HG02973 (cell line): ENCODE data around the gene FOXP1.

Experiments
- ATAC-seq: cut with Tn5 transposase; IDR thresholded peaks from one replicate; pipeline ENCODE4 v1.9.1; 2021; ENCODE audit warnings: moderate library complexity; ENCODE audit not compliant: unreplicated experiment

Gene FOXP1

GRCh38 chr3:71384837-71385716, 198.5 kb downstream of the FOXP1 start:
- ATAC-seq = no peak

DNA sequence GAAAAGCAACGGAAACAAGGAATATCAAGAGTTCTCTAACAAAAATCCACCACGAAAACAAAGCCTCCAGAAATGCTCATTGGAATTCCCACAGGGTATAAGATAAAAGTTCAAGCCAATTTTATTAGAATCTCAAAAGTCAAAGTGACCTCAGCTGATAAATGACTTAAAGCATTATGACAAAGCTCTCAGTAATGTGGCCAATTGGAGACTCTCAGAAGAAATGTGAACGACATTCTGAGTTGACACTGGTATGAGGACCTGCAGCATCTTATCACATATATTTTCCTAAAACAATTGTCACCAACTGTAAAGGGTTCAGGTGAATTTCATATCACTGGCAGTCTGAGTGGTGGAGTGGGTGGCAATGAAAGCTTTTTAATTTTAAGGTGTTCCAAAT, 199.1 kb downstream of the FOXP1 start:
- ATAC-seq = no peak

GRCh38 chr3:71380096-71380495, 203.4 kb downstream of the FOXP1 start:
- no peak for ATAC-seq

GRCh38 chr3:71378509-71378908, 205.0 kb downstream of the FOXP1 start:
- ATAC-seq = no peak

GRCh38 chr3:71376911-71377310, 206.6 kb downstream of the FOXP1 start:
- no peak for ATAC-seq

- ATAC-seq = no peak
These were observed 207.0 kb downstream of the FOXP1 start for GRCh38 chr3:71376503-71376902.

DNA sequence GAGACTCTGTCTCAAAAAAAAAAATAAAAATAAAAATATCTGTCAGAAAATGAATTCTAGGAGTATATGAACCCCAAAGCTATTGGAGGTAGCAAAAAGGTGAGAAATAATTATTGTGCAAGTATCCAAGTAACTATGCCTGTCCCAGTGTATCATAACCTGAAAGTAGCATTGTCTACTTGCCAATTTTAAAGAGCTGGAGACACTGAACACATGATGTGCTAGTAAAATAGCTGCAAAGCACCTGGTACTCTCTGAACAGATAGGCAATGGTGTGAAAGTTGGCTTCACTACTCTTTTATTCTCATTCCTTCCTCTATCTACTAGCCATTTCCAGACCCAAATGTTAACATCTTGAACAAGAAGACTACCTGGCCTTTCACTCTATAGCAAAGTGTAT, 208.9 kb downstream of the FOXP1 start:
- ATAC-seq = no peak

- ATAC-seq = no peak
These were observed 210.5 kb downstream of the FOXP1 start for GRCh38 chr3:71372911-71373637.

DNA sequence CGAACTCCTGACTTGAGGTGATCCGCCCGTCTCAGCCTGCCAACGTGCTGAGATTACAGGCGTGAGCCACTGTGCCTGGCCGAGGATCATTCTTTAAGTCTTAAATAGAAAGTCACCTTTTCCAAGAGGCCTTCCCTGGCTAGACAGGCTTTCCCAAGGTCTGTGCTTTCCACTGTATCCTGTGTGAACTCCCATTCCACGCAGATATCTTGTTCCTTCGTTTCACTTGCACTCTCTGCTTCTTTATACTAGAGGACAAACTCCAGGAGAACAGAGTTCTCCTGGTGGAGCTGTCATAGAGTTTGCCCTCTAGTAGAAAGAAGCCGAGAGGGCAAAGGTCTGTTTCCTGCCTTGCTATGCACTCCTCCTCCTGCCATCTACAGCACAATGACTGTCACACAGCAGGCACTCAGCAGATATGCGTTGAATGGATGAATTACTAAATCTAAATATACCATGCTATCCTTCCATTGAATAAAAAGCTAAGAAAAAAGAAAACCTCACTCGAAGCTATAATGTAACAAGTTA, 211.2 kb downstream of the FOXP1 start:
- ATAC-seq = no peak

GRCh38 chr3:71371282-71371681, 212.2 kb downstream of the FOXP1 start:
- no peak for ATAC-seq

- no peak for ATAC-seq
These were observed 213.1 kb downstream of the FOXP1 start for GRCh38 chr3:71370467-71370866.

DNA sequence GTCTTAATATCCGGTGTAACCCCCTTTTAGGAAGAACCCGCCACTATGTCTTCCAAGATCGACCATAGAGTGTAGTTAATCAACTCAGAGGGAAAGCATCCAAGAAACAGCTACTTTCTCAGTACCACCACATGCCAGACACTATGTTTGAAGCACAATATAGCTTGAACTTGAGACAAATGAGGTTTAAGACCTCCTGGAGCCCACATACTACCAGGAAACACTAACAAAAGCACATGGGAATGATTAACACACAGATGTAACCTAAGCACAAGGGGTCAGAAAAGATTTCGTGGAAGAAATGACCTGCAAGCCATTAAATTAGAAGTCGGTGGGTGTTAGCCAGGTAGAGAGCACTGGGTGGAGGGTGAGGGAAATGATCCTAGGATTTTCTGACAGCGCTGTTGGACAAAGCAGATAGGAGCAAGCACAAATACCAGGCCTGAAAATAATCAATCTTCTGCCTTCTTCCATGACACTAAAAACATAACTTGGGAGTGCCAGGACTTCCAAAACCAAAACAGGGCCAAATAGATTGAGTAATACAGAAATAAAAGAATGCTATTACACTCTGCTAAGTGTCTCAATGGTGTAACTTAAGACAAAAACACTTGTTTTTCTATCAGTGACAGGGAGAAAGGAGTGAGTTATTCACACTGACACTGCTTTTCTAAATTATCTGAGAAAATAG, 213.7 kb downstream of the FOXP1 start:
- ATAC-seq = no peak

DNA sequence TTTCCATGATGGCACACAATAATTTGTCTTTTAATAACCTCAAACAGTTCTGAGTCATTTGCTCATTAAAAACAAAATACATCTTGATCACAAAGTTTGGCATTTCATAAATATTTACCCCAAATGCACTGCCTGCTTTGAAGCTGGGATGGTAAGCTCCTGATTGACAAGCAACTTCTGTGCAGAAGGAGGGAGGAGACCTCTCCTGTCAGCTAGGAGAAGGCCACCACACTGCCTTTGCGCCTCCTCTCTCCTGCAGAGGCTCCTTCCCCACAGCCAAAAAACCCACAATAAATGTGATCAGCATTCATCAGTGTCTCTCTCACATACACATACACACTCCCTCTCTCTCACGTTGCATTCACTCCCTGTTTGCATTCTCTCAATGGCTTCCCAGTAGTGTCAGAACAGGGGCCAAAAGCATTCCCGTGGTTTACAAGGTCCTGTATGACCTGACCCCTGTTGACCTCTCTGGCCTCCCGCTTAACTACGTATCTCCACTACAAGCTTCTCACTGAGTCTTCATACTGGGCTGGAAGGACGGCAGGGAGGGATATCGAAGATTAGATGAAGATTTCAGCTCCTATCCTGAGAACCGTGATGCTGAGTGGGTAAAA, 216.4 kb downstream of the FOXP1 start:
- ATAC-seq = no peak

DNA sequence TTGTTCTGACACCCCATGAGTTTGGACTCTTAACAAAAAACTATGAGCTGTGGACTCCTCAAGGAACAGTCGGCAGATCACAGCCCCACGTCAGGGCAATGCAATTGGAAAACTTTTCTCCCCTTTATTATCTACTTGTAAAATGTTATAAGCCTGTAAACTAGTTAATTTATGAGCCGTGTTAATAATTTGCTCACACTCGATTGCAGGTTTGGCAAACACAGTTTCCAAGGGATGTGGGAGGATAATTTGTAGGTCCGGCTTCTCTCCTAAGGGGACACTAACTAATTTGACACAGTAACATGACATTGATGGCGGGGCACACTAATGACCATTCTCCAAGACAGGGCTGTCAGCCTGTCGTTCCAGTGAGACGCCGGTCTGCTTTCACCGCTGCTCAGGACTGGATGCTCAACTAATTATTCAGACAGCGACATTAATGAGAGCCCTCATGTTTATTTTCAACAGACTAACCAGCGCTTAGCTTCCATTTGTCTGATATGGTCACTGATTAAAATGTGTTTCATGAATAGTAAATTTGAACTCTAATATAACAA, 222.1 kb downstream of the FOXP1 start:
- ATAC-seq = no peak

DNA sequence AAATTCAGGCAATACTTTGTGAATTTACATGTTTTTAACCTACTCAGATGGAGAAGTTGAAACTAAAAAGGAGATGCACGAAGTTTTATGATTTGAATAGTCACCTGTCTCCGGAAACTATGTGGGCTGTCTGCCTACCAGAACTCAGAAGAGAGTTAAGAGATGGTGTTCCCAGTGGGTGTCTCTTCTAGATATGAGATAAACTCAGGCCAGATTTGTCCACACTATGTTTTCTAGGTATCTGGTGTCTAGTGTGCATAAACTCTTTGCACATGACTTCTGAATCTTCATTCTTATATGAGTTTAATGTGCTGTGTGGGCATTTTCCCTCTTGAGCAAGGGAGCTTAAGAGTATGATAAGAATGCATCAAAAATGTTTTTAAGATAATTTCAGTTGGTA, 222.8 kb downstream of the FOXP1 start:
- ATAC-seq = peak; percentile 90

GRCh38 chr3:71360180-71360579, 223.3 kb downstream of the FOXP1 start:
- peak; percentile 45 for ATAC-seq

- no peak for ATAC-seq
These were observed 225.3 kb downstream of the FOXP1 start for GRCh38 chr3:71358243-71358642.

DNA sequence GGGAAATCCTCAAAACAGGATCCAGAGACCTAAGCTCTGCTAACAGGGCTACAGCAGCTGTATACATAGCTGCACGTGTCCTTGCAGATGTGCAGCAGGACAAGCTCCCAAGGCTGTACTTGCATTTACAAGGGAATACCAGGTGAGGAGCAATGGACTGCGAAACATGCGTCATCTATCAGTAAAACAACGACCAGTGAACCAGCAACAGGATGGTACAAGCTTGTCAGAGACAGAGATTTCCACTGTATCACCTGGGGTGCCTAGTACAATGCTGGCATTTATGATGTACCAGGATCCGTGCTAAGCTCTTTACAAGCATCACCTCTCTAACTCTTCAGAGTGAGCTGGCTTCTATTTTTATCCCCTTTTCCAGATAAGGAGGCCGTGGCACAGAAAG, 227.3 kb downstream of the FOXP1 start:
- ATAC-seq = no peak

DNA sequence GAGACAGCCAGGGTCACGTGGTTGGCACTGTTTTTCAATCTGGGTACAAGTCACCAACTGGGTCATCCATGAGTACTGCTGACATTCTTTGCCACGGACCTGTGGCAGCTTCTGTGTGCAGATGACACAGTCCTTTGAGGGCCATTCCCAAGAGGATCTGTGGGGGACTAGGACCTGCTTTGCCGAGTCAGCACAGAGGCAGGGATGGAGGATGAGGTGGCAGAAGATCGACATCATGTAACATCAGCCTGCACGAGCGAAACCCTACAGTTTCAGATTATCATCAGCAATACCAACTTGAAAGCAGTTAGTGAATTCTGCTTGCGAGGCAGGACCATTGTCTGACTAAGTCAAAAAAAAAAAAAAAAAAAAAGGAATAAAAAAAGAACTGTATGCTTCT, 227.7 kb downstream of the FOXP1 start:
- no peak for ATAC-seq

DNA sequence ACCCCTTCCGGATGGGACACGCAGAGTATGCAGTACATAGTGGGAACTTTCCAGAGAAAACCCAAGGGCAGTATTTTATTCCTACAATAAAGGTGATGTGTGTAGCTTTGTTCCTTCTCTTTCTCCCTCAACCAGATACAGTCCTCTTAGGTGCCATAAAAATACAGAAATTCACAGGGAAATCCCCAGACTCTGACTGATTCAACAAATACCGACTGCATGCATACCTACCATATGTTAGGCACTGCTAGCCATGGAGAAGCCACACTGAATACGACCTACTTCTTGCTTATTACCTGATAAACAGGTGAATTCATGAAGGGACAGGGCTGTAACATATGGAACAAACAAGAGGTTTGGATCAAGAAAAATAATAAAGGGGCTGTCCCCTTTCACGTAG, 228.5 kb downstream of the FOXP1 start:
- ATAC-seq = no peak
